ENCODE measurements around the gene FHIT. TPM values are rescaled to one million over a fixed set of nuclear protein-coding genes. Genes with fewer than 3 reads are reported as not detected.

FHIT gene
- total RNA-seq, 2 donors from 2014 or later: 10.4 to 15.8 TPM

DNA sequence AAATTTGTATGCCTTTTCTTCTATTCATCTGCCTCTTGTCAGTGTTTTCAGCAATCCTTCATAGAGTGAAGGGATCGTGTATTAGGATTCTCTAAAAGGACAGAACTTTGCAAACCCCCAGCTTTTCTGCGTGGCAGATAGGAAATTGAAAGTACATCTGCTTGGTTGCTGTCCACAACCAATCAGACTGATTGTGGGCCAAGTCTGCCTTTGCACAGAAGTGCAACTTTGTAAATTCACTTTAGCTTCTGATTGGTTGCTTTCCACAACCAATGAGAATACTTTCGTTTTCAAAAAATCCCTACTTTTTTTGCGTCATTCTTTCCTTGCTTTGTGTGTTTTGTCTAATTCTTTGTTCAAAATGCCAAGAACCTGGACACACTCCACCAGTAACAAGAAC lies 847.4 kb downstream of the FHIT start:
- Histone ChIP-seq H3K4me3 (no peak overlapping the region), H3K9me3 (no peaks in the 10 kb centered on the region), H3K36me3 (replicated peaks in 1 of 2; ENCODE audit: insufficient read depth in 1 of 2, low read depth in 2 of 2) (no peaks in the 10 kb centered on the region), H3K4me1 (no peaks in the 10 kb centered on the region), H3K27ac (no peak overlapping the region), H3K27me3 (no peaks in the 10 kb centered on the region)
- 85 to 89% methylated on average over 4 of the region's 4 CpGs for WGBS, 2 donors
- intact Hi-C loops (cut with DNase I): no loop called here
- TF ChIP-seq CTCF (IDR thresholded peaks at IDR 0.05) (no peak), POLR2A (IDR thresholded peaks at IDR 0.05) (no peak)
- no peak for DNase-seq
- no peak for ATAC-seq

DNA sequence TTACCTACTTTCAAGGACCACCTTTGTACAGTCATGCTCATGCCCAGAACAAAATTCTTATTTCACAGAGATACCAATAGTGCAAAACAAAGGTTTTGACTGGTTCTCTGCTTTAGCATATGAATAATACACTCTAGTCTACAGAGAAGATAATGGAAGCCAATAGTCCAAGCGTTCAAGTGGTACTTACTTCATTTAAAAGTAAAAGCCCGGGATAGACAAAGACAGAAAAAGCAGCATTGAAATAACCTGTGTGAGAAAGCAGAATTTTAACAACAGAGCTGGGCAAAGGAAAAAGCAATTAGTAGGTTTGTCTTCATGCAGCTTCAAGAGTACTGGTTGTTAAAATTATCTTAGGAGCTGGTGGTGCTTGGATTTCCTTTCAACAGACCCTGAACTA lies 848.3 kb downstream of the FHIT start:
- no peak for ATAC-seq
- Histone ChIP-seq H3K9me3 (no peaks in the 10 kb centered on the region), H3K36me3 (replicated peaks in 1 of 2; ENCODE audit: insufficient read depth in 1 of 2, low read depth in 2 of 2) (no peaks in the 10 kb centered on the region), H3K4me1 (no peaks in the 10 kb centered on the region), H3K27me3 (no peaks in the 10 kb centered on the region), H3K27ac (no peak overlapping the region), H3K4me3 (no peak overlapping the region)
- TF ChIP-seq POLR2A (IDR thresholded peaks at IDR 0.05) (no peak), CTCF (IDR thresholded peaks at IDR 0.05) (no peak)
- DNase-seq: no peak
- WGBS, 2 donors: 90 to 97% methylated on average over 2 of the region's 2 CpGs
- intact Hi-C loops (cut with DNase I): no loop called here

- ATAC-seq: no peak
- Histone ChIP-seq H3K27ac (no peak overlapping the region), H3K36me3 (replicated peaks in 1 of 2; ENCODE audit: insufficient read depth in 1 of 2, low read depth in 2 of 2) (no peaks in the 10 kb centered on the region), H3K4me3 (no peak overlapping the region), H3K4me1 (no peaks in the 10 kb centered on the region), H3K27me3 (no peaks in the 10 kb centered on the region), H3K9me3 (no peaks in the 10 kb centered on the region)
- intact Hi-C loops (cut with DNase I): no loop called here
- TF ChIP-seq POLR2A (IDR thresholded peaks at IDR 0.05) (no peak), CTCF (IDR thresholded peaks at IDR 0.05) (no peak)
- no peak for DNase-seq
- WGBS, 2 donors: 79 to 86% methylated on average over 6 to 7 of the region's 7 CpGs
Measured at GRCh38 chr3:60399861-60400845, 851.1 kb downstream of the FHIT start.

DNA sequence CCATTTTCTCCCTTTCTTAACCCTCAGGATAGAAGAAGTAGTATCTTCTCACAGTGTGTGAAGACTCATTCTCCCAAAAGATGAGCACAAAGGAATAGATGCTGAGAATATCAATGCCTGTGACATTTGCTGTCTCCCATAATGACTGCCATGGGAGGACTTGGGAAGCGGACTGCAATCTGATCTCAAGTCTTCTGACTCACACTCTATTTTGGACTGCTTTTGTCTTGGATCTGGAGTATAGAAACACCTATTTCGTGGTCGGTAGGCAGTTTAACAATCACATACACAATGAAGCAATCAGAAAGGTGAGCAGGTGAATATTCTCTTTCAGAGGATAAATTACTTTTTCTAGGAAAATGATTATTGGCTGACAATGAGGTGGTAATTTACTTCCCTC lies 852.0 kb downstream of the FHIT start:
- Histone ChIP-seq H3K27ac (no peak overlapping the region), H3K27me3 (no peaks in the 10 kb centered on the region), H3K36me3 (replicated peaks in 1 of 2; ENCODE audit: insufficient read depth in 1 of 2, low read depth in 2 of 2) (no peaks in the 10 kb centered on the region), H3K9me3 (no peaks in the 10 kb centered on the region), H3K4me1 (no peaks in the 10 kb centered on the region), H3K4me3 (no peak overlapping the region)
- DNase-seq (no peak), ATAC-seq (no peak)
- intact Hi-C loops (cut with DNase I): no loop called here
- TF ChIP-seq POLR2A (IDR thresholded peaks at IDR 0.05) (no peak), CTCF (IDR thresholded peaks at IDR 0.05) (no peak)
- WGBS, 2 donors: 86% methylated on average over 3 of the region's 3 CpGs
